ENCODE data around the gene ANGPT4. TPM values are rescaled to one million over a fixed set of nuclear protein-coding genes. Genes with fewer than 3 reads are reported as not detected.
A peak's percentile ranks its signal among the peaks of the same experiment; 100 is the strongest.
"Not testable (repeated sequence)": the region's sequence is repeated elsewhere in the genome, so short reads cannot be mapped to it uniquely, and the experiment has no call there.

ANGPT4 gene
- total and polyA plus RNA-seq, 8 donors, result 0.05 to 1.8 (median 0.18) TPM; not detected in 4

GRCh38 chr20:829551-829950 lies 86.6 kb downstream of the ANGPT4 start:
- H3K4me3 ChIP-seq, result no peak overlapping the region
- H3K9me3 ChIP-seq, result no peaks in the 10 kb centered on the region
- TF ChIP-seq POLR2AphosphoS5 (IDR thresholded peaks at IDR 0.05) (no peak), EP300 (IDR thresholded peaks at IDR 0.05) (no peak), CTCF (IDR thresholded peaks at IDR 0.05) (no peak), POLR2A (IDR thresholded peaks at IDR 0.05) (no peak)
- intact Hi-C loops (cut with DNase I; ENCODE audit: low total_unique reads), result no loop called here
- no peaks in the 10 kb centered on the region for H3K36me3 ChIP-seq
- H3K27ac ChIP-seq, result no peak overlapping the region
- DNase-seq, result no peak
- peaks cover 7 to 17% (median 12%) of the 10 kb centered on the region in 4 donors for H3K4me1 ChIP-seq
- no peaks in the 10 kb centered on the region for H3K27me3 ChIP-seq
- WGBS, 5 donors, result 90 to 98% (median 91%) methylated on average over 2 of the region's 2 CpGs

GRCh38 chr20:828987-829386 lies 87.1 kb downstream of the ANGPT4 start:
- no peak overlapping the region for H3K4me3 ChIP-seq
- H3K9me3 ChIP-seq, result no peaks in the 10 kb centered on the region
- peaks cover 2 to 11% (median 7%) of the 10 kb centered on the region in 4 donors for H3K4me1 ChIP-seq
- intact Hi-C loops (cut with DNase I; ENCODE audit: low total_unique reads), result no loop called here
- no peak for TF ChIP-seq POLR2A (IDR thresholded peaks at IDR 0.05)
- WGBS, 5 donors, result 27 to 41% (median 37%) methylated on average over 6 of the region's 6 CpGs
- DNase-seq, result no peak
- no peaks in the 10 kb centered on the region for H3K36me3 ChIP-seq
- H3K27ac ChIP-seq, result no peak overlapping the region
- no peaks in the 10 kb centered on the region for H3K27me3 ChIP-seq

DNA sequence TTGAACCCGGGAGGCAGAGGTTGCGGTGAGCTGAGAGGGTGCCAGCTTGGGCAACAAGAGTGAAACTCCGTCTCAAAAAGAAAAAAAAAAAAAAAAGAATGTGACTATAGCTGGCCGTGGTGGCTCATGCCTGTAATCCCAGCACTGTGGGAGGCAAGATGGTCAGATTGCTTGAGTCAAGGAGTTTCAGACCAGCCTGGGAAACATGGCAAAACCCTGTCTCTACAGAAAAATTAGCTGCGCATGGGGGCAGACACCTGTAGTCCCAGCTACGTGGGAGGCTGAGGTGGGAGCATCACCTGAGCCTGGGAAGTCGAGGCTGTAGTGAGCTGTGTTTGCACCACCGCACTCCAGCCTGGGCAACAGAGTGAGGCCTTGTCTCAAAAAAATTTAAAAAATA lies 88.2 kb downstream of the ANGPT4 start:
- peak in 1 of 2 donors; percentile 8 for DNase-seq
- H3K27ac ChIP-seq; H3K36me3 ChIP-seq; H3K9me3 ChIP-seq; H3K4me1 ChIP-seq; H3K27me3 ChIP-seq; intact Hi-C loops (cut with DNase I; ENCODE audit: low total_unique reads); H3K4me3 ChIP-seq: not testable (repeated sequence)
- 82 to 96% (median 92%) methylated on average over 8 of the region's 8 CpGs for WGBS, 5 donors

- Histone ChIP-seq H3K4me1 (no peaks in the 10 kb centered on the region), H3K36me3 (no peaks in the 10 kb centered on the region), H3K27ac (no peak overlapping the region), H3K4me3 (no peak overlapping the region), H3K9me3 (no peaks in the 10 kb centered on the region), H3K27me3 (no peaks in the 10 kb centered on the region)
- intact Hi-C loops (cut with DNase I; ENCODE audit: low total_unique reads), result no loop called here
- peak in 1 of 2 donors; percentile 17 for DNase-seq
- no peak for TF ChIP-seq POLR2AphosphoS5 (IDR thresholded peaks at IDR 0.05)
- TF ChIP-seq EP300 (IDR thresholded peaks at IDR 0.05), result no peak
- TF ChIP-seq POLR2A (IDR thresholded peaks at IDR 0.05), result no peak
- TF ChIP-seq CTCF (IDR thresholded peaks at IDR 0.05), result no peak
- WGBS, 5 donors, result 91 to 95% (median 91%) methylated on average over 7 of the region's 7 CpGs
Observed at GRCh38 chr20:826695-827323, 89.3 kb downstream of the ANGPT4 start.

DNA sequence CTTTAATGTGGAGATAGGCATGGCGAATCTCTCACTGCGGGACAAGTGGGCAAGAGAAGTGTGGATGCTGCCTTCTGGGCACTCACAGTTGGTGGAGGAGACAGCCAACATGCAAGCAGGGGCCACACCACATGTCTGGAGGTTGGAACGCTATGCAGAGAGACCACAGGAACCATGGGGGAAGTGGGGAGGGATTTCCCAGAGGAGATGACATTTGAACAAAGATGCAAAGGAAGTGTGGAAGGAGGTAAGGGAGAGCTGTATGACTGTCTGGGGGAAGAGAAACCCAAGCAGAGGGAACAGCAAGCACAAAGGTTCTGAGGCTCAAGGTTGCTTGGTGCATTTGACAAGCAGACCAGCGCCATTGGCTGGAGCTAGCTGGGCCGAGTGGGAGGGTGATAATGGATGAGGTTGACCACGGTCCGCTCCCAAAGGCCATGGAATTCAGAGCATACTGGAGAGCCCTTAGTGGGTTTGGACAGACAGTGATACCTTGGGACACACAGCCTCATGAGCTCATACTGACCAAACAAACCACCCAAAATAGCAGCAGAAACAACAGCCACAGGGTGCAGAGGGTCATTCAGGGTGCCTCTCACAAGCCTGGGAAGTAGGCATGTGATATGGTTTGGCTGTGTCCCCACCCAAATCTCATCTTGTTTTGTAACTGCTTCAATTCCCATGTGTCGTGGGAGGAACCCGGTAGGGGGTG lies 90.3 kb downstream of the ANGPT4 start:
- H3K36me3 ChIP-seq, result no peaks in the 10 kb centered on the region
- no peak overlapping the region for H3K27ac ChIP-seq
- intact Hi-C loops (cut with DNase I; ENCODE audit: low total_unique reads), result no loop called here
- H3K4me1 ChIP-seq, result no peaks in the 10 kb centered on the region
- no peak overlapping the region for H3K4me3 ChIP-seq
- no peaks in the 10 kb centered on the region for H3K9me3 ChIP-seq
- TF ChIP-seq CTCF (IDR thresholded peaks at IDR 0.05) (no peak), POLR2A (IDR thresholded peaks at IDR 0.05) (no peak), POLR2AphosphoS5 (IDR thresholded peaks at IDR 0.05) (no peak), EP300 (IDR thresholded peaks at IDR 0.05) (no peak)
- H3K27me3 ChIP-seq, result no peaks in the 10 kb centered on the region
- peak in 1 of 2 donors; percentile 9 for DNase-seq
- WGBS, 5 donors, result 73 to 92% (median 88%) methylated on average over 9 of the region's 9 CpGs

All from stomach (tissue), 9 donors.